Stimulated activated CD8-positive, alpha-beta memory T cell treated with anti-CD3 and anti-CD28 coated beads, Interleukin-12 subunit alpha, Interleukin-12 subunit beta, amount 100 ng/mL, for 1 hour (primary cell): ENCODE measurements around the gene PHTF2.

ENCODE experiments used
- DNase-seq: peaks from one replicate; pipeline ENCODE4 v3.0.0-alpha.2; 2020; ENCODE audit warnings: low read depth

The PHTF2 gene

DNA sequence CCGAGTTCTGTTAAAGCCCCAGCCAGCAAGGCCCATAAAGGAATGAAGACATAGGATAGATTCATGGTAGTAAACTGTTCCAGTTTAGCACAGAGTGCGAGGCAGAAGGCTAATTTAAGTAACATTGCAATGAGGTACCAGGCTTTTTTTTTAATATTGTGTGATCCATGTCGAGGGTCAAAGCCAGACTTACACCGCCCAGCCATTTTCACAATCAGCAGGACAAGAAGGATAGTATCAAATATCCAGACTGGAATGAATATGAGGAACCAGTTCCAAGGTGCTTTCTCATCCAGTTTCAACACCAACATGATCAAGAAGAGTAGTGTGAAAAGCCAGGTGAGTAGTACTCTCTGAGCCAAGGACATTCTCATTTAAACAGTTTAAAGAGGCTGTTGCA, 4.6 kb upstream of the PHTF2 start:
- no peak for DNase-seq

DNA sequence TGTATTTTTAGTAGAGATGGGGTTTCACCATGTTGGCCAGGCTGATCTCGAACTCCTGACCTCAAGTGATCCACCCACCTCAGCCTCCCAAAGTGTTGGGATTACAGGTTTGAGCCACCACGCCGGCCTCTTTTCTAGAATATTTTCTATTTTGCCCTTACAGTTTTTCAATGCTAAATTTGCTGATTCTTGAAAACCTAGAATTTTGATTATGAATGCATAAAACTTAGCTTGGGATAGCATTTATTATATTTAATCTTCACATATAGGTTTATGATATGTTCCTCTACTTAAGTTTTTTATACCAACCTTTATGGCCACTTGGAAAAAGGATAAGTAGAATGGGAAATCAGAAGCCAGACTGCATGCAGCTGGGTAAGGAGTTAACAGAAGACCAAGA, 2.5 kb upstream of the PHTF2 start:
- DNase-seq: no peak

DNA sequence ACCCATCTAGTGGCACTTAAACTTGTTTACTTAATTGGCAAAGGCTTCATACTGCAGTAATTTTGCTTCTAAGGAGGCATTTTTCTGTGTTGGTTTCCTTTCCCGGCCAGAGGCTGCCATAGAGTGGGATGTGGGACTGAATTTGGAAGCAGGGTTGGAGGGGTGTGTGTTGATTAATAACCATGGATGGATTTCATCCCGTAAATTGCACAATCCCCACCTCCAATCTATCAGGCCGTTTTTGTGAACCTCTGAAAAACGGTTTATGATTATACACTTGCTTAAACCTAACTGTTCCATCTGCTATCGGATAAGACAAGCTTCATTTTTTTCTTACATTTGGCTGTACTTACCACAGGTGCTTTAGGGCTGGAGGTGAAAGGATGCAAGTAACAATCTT, 1.6 kb upstream of the PHTF2 start:
- no peak for DNase-seq

DNA sequence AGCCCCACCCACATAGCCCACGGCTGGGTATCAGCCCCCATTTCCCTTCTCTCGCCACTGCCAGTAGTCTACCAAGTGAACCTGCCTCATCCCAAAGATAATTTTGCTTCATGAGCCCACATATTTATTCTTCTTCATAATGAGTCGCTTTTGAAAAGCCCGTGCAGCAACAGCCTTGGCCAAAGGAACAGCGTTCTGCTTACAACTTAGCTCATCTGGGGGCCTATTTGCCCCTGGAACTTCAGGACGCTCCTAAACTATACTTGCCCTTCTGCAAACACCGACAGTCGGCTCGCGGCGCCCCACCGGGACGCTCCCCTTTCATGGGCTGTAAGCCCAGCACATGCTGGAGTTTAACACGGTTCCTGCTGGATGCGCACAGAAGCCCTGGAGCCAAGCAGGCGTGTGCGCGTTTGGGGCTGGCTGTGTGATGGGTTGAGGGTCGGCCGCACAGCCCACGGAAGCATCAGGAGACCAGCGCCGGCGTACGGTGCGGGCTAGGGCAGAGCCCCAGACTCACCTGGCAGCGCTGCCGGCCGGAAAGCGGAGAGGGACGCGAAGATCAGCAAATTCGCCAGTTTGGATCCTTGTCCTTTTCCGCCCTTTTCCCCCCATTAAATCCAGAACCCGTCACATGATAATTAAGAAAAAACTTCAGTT, 709 bp upstream of the PHTF2 start:
- DNase-seq: no peak

DNA sequence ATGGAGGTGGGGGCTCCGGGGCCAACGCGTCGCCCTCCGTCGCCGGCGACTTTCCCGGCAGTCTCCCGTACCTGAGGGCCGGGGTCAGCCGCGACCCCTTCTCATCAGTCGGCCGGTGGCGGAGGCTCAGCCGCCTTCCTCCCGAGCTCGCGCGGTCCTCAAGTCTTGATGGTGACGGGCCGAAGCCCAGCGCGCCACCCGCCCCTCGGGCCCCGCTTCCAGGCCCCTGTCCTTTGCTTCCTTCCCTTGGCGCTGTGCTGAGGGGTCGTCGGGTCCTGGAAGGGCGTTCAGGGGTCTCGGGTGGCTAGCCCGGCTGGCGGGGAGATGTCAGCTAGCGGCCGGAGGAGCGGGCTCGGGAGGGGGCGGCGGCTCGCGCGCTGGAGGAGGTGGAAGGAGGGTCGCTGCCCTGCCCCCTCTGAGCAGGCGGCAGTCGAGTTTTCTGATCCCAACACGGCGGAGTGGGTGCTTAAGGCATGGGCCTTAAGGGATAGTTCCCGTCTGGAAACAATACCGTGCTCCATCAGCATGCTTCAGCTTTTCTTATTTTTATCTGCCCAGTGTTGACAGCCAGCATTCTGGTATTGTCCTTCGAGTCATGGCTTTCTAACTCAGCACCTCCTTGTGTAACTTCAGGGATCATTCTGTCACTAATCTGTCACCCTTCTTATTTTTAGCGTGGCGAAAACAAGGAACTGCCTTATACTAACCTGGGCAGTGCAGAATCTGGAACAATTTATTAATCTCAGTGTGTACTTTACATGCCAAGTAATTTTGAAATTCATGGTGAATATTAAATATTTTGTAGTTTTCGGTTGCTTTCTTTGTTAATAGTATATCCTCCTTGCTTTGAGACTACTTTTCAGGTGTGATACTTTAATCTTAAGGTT, 748 bp downstream of the PHTF2 start:
- DNase-seq: no peak

DNA sequence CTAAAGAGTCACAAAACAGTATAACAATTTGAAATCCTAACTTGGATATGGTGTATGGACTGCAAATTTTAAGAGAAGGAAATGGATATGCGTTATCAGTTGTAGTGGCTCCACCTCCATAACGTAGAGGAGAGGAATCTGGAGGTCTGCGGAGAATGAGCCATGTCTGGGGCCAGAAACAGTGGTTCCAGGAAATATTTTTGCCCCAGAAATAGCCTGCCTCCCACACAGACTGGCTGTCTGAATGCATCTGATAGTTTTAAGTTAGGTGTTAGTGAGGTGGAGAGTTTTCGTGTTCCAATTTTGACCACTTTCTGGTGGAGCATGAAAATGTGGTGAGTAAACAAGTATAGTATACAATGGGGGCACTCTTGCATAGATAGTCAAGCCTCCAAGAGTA, 1.6 kb downstream of the PHTF2 start:
- DNase-seq: no peak

DNA sequence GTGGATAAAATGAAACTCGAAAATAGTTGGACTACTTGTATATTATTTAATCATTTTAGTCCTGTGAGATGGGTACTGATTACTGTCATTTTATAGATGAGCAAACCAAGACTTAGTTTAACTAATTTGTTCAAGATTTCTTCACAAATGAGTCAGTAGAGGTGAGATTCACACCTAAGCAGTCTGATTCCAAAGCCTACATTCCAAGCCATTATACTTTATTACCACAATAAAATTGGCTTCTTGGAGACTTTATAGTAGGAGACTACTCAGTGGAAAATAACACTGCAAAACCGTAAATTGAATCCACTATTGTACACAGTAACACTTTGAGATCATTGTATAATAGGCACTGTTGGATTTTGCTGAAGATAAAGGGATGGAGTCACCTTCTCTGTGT, 2.2 kb downstream of the PHTF2 start:
- no peak for DNase-seq

DNA sequence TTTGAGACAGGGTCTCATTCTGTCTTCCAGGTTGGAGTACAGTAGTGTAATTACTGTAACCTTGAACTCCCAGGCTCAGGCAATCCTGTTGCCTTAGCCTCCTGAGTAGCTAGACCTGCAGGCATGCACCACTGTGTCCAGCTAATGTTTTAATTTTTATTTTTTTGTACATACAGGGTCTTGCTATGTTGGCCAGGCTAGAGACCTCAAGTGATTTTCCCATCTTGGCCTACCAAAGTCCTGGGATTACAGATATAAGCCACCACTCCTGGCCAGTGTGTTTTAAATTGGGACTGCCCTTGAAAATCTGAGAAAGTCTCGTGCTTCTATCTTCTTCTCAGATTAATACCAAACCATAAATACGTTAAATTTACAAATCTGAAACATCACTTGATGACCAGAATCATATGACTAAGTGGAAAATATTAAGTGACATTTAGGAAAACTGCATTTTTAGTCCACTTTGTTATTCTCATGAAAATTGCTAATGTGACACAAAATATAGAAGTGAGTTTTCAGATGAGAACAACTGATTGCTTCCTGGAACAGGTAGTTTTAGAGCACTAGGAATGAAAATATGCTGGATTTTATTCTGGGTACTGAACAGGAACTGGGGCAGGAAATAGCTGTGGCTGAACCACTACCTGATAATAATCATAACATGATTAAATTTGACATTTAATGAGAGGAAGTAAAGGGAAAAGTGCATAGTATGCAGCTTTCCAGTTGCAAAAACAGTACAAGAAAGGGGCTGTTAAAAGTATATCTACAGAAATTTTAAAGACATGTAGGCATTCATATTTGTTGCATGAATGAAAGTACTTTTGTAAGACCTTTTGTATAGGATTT, 4.2 kb downstream of the PHTF2 start:
- DNase-seq: no peak

- DNase-seq: no peak
Measured at GRCh38 chr7:77806425-77806824, 7.9 kb downstream of the PHTF2 start.

- no peak for DNase-seq
Measured at GRCh38 chr7:77808517-77808916, 9.9 kb downstream of the PHTF2 start.

- DNase-seq: no peak
Measured at GRCh38 chr7:77811516-77812289, 13.1 kb downstream of the PHTF2 start.

DNA sequence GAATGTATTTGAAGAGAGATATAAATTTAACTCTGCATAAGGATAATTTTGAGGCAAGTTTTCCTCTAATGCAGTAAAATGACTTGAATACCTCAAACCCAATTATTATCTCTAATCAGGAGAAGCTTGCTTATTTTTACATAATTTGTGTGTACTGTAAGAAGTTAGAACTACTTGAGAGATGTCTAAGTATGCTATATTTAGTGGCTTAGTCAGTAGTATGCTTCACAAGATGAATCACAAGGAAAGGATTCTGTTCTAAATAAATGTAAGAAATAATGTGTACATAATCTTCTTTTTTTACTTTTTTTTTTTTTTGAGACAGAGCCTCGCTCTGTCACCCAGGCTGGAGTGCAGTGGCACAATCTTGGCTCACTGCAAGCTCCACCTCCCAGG, 13.7 kb downstream of the PHTF2 start:
- DNase-seq: no peak

DNA sequence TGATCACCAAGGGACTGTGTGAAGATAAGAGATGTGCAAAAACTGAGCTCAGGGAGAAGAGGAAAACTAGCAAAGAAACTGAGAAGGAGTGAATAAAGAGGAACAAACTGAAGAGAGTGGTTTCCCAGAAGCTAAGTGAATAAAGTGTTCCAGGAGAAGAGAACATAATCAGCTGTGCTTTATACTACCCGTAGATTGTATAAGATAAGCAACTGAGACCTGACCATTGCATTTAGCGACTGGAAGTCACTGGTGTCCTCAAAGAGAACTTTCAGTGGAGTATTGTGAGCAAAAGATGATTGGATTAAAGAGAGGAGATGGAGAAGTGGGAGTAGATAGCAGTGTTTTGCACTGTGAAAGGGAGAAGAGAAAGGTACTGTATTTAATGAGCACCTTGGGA, 14.6 kb downstream of the PHTF2 start:
- DNase-seq: no peak

GRCh38 chr7:77819021-77819420, 20.4 kb downstream of the PHTF2 start:
- DNase-seq: no peak

DNA sequence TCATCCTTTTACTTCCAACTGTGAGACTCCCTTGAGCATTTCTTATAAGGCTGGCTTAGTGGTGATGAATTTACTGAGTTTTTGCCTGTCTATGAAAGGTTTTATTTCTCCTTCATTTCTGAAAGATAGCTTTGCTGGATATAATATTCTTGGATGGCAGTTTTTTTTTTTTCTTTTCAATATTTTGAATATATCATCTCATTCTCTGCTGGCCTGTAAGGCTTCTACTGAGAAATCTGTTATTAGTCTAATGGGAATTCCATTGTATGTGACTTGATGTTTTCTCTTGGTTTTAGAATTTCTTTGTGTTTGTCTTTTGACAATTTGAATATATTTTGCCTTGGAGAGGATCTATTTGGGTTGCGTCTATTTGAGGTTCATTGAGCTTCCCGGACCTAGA, 22.4 kb downstream of the PHTF2 start:
- DNase-seq: no peak

- DNase-seq: no peak
Measured at GRCh38 chr7:77822269-77822668, 23.7 kb downstream of the PHTF2 start.

GRCh38 chr7:77823787-77824186, 25.2 kb downstream of the PHTF2 start:
- no peak for DNase-seq

GRCh38 chr7:77824636-77825035, 26.1 kb downstream of the PHTF2 start:
- DNase-seq: no peak

DNA sequence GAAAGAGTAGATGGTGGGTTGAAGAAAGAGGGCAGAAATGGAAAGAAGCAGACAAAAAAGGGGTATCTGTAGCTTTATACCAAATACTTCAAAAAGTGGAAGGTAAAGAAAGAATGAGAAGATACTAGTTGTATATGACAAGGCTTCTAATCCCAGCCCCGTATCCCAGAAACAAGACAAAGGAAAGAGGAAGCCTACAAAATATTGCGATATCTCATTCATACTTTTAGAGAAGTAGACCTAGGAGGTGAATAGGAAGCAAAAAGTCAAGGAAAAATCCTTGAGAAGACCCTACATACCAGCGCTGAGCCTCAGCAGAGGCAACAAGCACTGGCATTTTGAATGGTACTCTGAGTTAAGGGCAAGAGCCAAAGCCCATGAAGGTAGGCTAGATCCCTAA, 26.6 kb downstream of the PHTF2 start:
- DNase-seq: no peak

DNA sequence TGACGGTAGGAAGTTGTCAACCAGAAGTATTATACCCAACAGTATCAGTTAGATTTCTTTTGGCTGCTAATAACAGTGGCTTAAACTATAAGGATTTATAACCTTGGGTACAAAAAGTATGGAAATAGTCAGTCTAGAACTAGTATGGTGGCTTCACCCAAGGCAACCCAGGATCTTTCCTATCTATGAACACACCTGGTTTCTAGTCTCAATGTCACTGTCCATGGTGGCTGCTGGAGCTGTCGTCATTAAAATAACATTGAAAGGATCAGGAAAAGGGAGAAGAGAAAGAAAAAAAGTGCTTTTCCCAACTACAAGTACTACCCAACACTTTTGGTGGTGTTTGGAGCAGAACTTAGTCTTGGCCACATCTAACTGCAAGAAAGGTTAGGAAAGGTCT, 27.7 kb downstream of the PHTF2 start:
- DNase-seq: no peak

- no peak for DNase-seq
Measured at GRCh38 chr7:77827999-77828398, 29.4 kb downstream of the PHTF2 start.
